Neural progenitor cell (in vitro differentiated cells): ENCODE measurements around the gene ROM1. TPM values are rescaled to one million over a fixed set of nuclear protein-coding genes. Genes with fewer than 3 reads are reported as not detected.
"Not testable (repeated sequence)": the region's sequence is repeated elsewhere in the genome, so short reads cannot be mapped to it uniquely, and the experiment has no call there.

ENCODE experiments used
- DNase-seq: peaks from one replicate; pipeline ENCODE4 v3.0.0-alpha.2; 2016; ENCODE audit warnings: low spot score
- H2AFZ ChIP-seq: fragments of 200-600 bp; sonication (generic); replicated peaks from 2 replicates; pipeline ENCODE4 v1.6.1; 2016; ENCODE audit warnings: antibody characterized with exemption
- H3F3A ChIP-seq: fragments of 200-600 bp; sonication (generic); 2 replicates; pipeline ENCODE4 v1.6.1; 2016; ENCODE audit warnings: antibody characterized with exemption, low read depth
- H3K27ac ChIP-seq: fragments of 200-600 bp; sonication (generic); 2 replicates; pipeline ENCODE4 v1.5.1; 2016; ENCODE audit warnings: mild to moderate bottlenecking
- H3K27me3 ChIP-seq: fragments of 200-600 bp; sonication (generic); 2 replicates; pipeline ENCODE4 v1.6.1; 2016; ENCODE audit warnings: mild to moderate bottlenecking, moderate library complexity
- H3K36me3 ChIP-seq: fragments of 200-600 bp; sonication (generic); 2 replicates; pipeline ENCODE4 v1.5.1; 2016
- H3K4me1 ChIP-seq: fragments of 200-600 bp; sonication (generic); 2 replicates; pipeline ENCODE4 v1.6.1; 2016; ENCODE audit warnings: mixed run types
- H3K4me2 ChIP-seq: fragments of 200-600 bp; sonication (generic); 2 replicates; pipeline ENCODE4 v1.6.1; 2016
- H3K4me3 ChIP-seq: fragments of 200-600 bp; sonication (generic); 2 replicates; pipeline ENCODE4 v1.5.1; 2016
- H3K79me2 ChIP-seq: fragments of 200-600 bp; sonication (generic); 2 replicates; pipeline ENCODE4 v1.6.1; 2016; ENCODE audit warnings: low read depth
- H3K9ac ChIP-seq: fragments of 200-600 bp; sonication (generic); 2 replicates; pipeline ENCODE4 v1.6.1; 2016
- H3K9me3 ChIP-seq: fragments of 200-600 bp; sonication (generic); 2 replicates; pipeline ENCODE4 v1.5.1; 2016; ENCODE audit warnings: low read depth
- H4K20me1 ChIP-seq: fragments of 200-600 bp; sonication (generic); 2 replicates; pipeline ENCODE4 v1.6.1; 2016; ENCODE audit warnings: low read depth
- H3K27ac Mint-ChIP-seq: 3 replicates; pipeline ENCODE4 v1.8.0; 2021; ENCODE audit warnings: mixed read lengths
- H3K27me3 Mint-ChIP-seq: 2 replicates; pipeline ENCODE4 v1.8.0; 2022; ENCODE audit warnings: low read depth, mild to moderate bottlenecking, inconsistent platforms, moderate library complexity, mixed read lengths; ENCODE audit not compliant: insufficient read depth
- H3K36me3 Mint-ChIP-seq: 3 replicates; pipeline ENCODE4 v1.8.0; 2021; ENCODE audit warnings: mixed read lengths
- H3K4me1 Mint-ChIP-seq: 3 replicates; pipeline ENCODE4 v1.8.0; 2021; ENCODE audit warnings: mixed read lengths
- H3K4me3 Mint-ChIP-seq: 3 replicates; pipeline ENCODE4 v1.8.0; 2021; ENCODE audit warnings: mild to moderate bottlenecking, moderate library complexity, mixed read lengths
- H3K9me3 Mint-ChIP-seq: 3 replicates; pipeline ENCODE4 v1.8.0; 2020; ENCODE audit warnings: mixed read lengths
- EZH2 ChIP-seq: fragments of 200-600 bp; sonication (generic); IDR thresholded peaks from 2 replicates; pipeline ENCODE4 v1.6.1; 2017; ENCODE audit warnings: antibody characterized with exemption, mild to moderate bottlenecking, moderate library complexity
- EZH2phosphoT487 ChIP-seq: fragments of 200-600 bp; sonication (generic); IDR thresholded peaks from 2 replicates; pipeline ENCODE4 v1.6.1; 2017; ENCODE audit warnings: antibody characterized with exemption
- total RNA-seq: library from RNA; depleted of rRNA; stranded (reverse); fragments of >200 nt; gene quantifications from 2 replicates; pipeline ENCODE4 v1.2.3, GENCODE V29; 2015; ENCODE audit warnings: low replicate concordance
- TF ChIP-seq, protein P1 (sequence below): fragments of 200-600 bp; sonication (generic); IDR thresholded peaks from 2 replicates; pipeline ENCODE4 v1.5.1; 2017; ENCODE audit warnings: antibody characterized with exemption, mild to moderate bottlenecking

ROM1 gene
- total RNA-seq, 1 donor from 2014 or later, result not detected

GRCh38 chr11:62567018-62567633, 45.9 kb upstream of the ROM1 start:
- DNase-seq, result no peak
- Histone ChIP-seq H3K4me1 (peaks cover 21% of the 10 kb centered on the region), H2AFZ (no peak overlapping the region), H3K36me3 (peaks cover 24% of the 10 kb centered on the region), H3K79me2 (peaks cover 97% of the 10 kb centered on the region), H3F3A (peaks cover 81% of the 10 kb centered on the region), H3K9me3 (no peaks in the 10 kb centered on the region), H3K4me3 (no peak overlapping the region), H4K20me1 (peaks cover 92% of the 10 kb centered on the region), H3K27me3 (no peaks in the 10 kb centered on the region), H3K9ac (no peak overlapping the region), H3K27ac (no peak overlapping the region), H3K4me2 (no peak overlapping the region)
- peaks cover 11% of the 10 kb centered on the region for H3K4me1 Mint-ChIP-seq
- H3K9me3 Mint-ChIP-seq, result no peaks in the 10 kb centered on the region
- peaks cover 3% of the 10 kb centered on the region for H3K27me3 Mint-ChIP-seq
- TF ChIP-seq EZH2 (no peak), EZH2phosphoT487 (no peak)
- H3K36me3 Mint-ChIP-seq, result peaks cover 50% of the 10 kb centered on the region
- H3K27ac Mint-ChIP-seq, result peak overlapping the region; percentile 69
- H3K4me3 Mint-ChIP-seq, result no peak overlapping the region

DNA sequence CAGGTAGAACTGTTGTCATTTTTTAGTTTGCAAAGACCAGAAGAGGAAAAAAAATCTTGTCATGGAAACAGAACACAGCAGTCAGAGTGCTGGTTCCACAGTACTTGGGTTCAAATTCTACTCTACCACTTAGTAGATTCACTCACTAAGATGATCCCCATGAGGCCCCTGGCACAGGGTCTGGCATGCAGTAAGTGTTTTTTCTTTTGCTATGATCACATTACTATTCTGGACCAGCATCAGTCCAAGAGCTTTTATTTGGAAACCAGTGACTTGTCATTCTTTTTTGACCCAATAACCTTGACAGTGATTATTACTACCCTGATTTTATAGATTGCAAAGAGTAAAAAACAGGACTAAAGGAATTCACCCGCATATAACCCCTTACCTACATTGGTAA, 43.4 kb upstream of the ROM1 start:
- no peak overlapping the region for H3K4me2 ChIP-seq
- peaks cover 71% of the 10 kb centered on the region for H3F3A ChIP-seq
- no peaks in the 10 kb centered on the region for H3K27me3 ChIP-seq
- no peak overlapping the region for H3K9ac ChIP-seq
- TF ChIP-seq, protein P1, sequence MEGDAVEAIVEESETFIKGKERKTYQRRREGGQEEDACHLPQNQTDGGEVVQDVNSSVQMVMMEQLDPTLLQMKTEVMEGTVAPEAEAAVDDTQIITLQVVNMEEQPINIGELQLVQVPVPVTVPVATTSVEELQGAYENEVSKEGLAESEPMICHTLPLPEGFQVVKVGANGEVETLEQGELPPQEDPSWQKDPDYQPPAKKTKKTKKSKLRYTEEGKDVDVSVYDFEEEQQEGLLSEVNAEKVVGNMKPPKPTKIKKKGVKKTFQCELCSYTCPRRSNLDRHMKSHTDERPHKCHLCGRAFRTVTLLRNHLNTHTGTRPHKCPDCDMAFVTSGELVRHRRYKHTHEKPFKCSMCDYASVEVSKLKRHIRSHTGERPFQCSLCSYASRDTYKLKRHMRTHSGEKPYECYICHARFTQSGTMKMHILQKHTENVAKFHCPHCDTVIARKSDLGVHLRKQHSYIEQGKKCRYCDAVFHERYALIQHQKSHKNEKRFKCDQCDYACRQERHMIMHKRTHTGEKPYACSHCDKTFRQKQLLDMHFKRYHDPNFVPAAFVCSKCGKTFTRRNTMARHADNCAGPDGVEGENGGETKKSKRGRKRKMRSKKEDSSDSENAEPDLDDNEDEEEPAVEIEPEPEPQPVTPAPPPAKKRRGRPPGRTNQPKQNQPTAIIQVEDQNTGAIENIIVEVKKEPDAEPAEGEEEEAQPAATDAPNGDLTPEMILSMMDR, result no peak
- no peak for TF ChIP-seq EZH2phosphoT487
- TF ChIP-seq EZH2, result no peak
- H3K79me2 ChIP-seq, result peaks cover 91% of the 10 kb centered on the region
- peaks cover 54% of the 10 kb centered on the region for H3K36me3 Mint-ChIP-seq
- H3K9me3 Mint-ChIP-seq, result no peaks in the 10 kb centered on the region
- peaks cover 9% of the 10 kb centered on the region for H3K27me3 Mint-ChIP-seq
- H3K27ac Mint-ChIP-seq, result no peak overlapping the region
- H2AFZ ChIP-seq, result no peak overlapping the region
- H3K27ac ChIP-seq, result peak overlapping the region; percentile 25
- no peak overlapping the region for H3K4me3 Mint-ChIP-seq
- H3K4me1 Mint-ChIP-seq, result peaks cover 31% of the 10 kb centered on the region
- H3K36me3 ChIP-seq, result peaks cover 26% of the 10 kb centered on the region
- H3K9me3 ChIP-seq, result no peaks in the 10 kb centered on the region
- H4K20me1 ChIP-seq, result peaks cover 86% of the 10 kb centered on the region
- no peak for DNase-seq
- H3K4me3 ChIP-seq, result no peak overlapping the region
- peaks cover 18% of the 10 kb centered on the region for H3K4me1 ChIP-seq

DNA sequence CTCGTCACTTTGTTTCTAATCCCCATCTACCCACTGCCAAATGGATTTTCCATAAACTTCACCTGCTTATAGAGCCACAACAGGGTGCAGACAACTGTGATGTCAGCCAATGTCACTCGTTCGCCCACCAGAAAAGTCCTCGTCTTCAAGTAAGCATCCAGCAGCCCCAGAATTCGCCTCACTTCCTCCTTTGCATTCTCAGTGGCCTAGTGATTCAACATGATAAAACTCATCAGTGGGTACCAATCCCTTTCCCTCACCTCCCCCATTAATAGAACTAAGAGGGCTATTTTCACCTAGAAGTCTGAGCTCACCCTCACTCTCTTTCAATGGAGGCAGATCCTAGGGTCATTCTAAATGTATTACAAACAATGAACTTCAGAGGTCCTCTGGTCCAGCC, 42.2 kb upstream of the ROM1 start:
- DNase-seq, H3K27me3 ChIP-seq, H3K9ac ChIP-seq, H3K9me3 ChIP-seq, H2AFZ ChIP-seq, H3K9me3 Mint-ChIP-seq, H3K4me3 ChIP-seq, H3K27ac Mint-ChIP-seq: not testable (repeated sequence)
- Mint-ChIP-seq H3K4me1 (peaks cover 38% of the 10 kb centered on the region), H3K4me3 (peak overlapping the region; percentile 60), H3K36me3 (peaks cover 52% of the 10 kb centered on the region), H3K27me3 (peaks cover 15% of the 10 kb centered on the region)
- peaks cover 62% of the 10 kb centered on the region for H3F3A ChIP-seq
- peak overlapping the region; percentile 10 for H3K27ac ChIP-seq
- peak overlapping the region; percentile 84 for H3K4me2 ChIP-seq
- peaks cover 78% of the 10 kb centered on the region for H3K79me2 ChIP-seq
- peaks cover 76% of the 10 kb centered on the region for H4K20me1 ChIP-seq
- H3K4me1 ChIP-seq, result peaks cover 23% of the 10 kb centered on the region
- H3K36me3 ChIP-seq, result peaks cover 17% of the 10 kb centered on the region

DNA sequence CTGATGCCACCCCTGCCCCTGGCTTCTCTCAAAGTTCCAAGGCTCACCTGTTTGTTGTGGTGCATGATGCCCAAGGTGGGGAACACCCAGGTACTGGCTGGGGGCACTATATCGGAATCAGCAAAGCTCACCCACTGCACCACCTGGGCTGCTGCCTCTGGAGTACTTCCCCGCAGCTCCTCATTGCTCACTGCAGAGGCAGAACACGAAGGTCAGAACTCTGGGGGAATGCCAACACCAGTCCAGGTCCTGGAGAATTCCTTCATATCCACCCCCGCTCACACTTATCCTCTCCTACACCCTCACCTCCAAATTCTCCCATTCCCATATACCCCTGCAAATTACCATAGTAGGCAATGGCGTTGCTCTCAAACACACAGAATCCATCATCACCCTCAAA, 41.6 kb upstream of the ROM1 start:
- Histone ChIP-seq H3K36me3 (peaks cover 11% of the 10 kb centered on the region), H3K4me1 (peaks cover 23% of the 10 kb centered on the region), H3K27ac (peak overlapping the region; percentile 10), H3K9ac (peak overlapping the region; percentile 98), H3F3A (peaks cover 56% of the 10 kb centered on the region), H3K4me2 (peak overlapping the region; percentile 84), H4K20me1 (peaks cover 71% of the 10 kb centered on the region), H3K79me2 (peaks cover 72% of the 10 kb centered on the region)
- not testable (repeated sequence) for DNase-seq, H2AFZ ChIP-seq, H3K9me3 ChIP-seq, H3K27me3 ChIP-seq, H3K9me3 Mint-ChIP-seq, H3K4me3 ChIP-seq, H3K27ac Mint-ChIP-seq
- Mint-ChIP-seq H3K4me3 (peak overlapping the region; percentile 62), H3K27me3 (peaks cover 15% of the 10 kb centered on the region), H3K4me1 (peaks cover 38% of the 10 kb centered on the region), H3K36me3 (peaks cover 46% of the 10 kb centered on the region)

DNA sequence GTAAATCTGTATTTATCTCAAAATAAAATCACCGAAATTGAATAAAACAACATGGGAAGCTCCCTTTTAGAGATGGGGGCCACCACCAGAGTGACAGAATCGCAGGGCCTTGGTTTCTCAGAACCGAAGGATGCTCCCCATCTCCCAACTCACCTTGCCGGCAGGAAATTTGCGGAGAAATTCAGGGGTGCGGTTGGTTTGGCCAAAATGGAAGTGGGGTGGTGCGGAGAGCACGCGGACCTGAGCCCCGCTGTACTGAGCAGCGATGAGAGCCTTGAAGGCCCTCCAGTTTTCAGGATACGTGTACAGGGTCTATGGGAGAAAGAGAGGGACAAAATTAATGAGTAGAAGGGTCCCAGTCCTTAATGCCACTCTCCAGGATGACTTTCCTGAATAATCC, 40.6 kb upstream of the ROM1 start:
- Mint-ChIP-seq H3K36me3 (peaks cover 40% of the 10 kb centered on the region), H3K4me1 (peaks cover 38% of the 10 kb centered on the region)
- H3K4me2 ChIP-seq, result peak overlapping the region; percentile 84

More for the DNA sequence above, 40.6 kb upstream of the ROM1 start:
- Histone ChIP-seq H3K9me3 (no peaks in the 10 kb centered on the region), H3K9ac (peak overlapping the region; percentile 98), H2AFZ (no peak overlapping the region), H3K79me2 (peaks cover 63% of the 10 kb centered on the region), H3K27me3 (no peaks in the 10 kb centered on the region), H3K4me3 (peak overlapping the region; percentile 100), H3K36me3 (peaks cover 10% of the 10 kb centered on the region), H3K4me1 (peaks cover 23% of the 10 kb centered on the region), H4K20me1 (peaks cover 61% of the 10 kb centered on the region), H3K27ac (no peak overlapping the region), H3F3A (peaks cover 47% of the 10 kb centered on the region)
- DNase-seq, result no peak
- H3K4me3 Mint-ChIP-seq, result peak overlapping the region; percentile 99
- no peak for TF ChIP-seq EZH2phosphoT487
- no peak for TF ChIP-seq EZH2
- TF ChIP-seq, protein P1, result no peak
- no peaks in the 10 kb centered on the region for H3K9me3 Mint-ChIP-seq
- H3K27ac Mint-ChIP-seq, result no peak overlapping the region
- H3K27me3 Mint-ChIP-seq, result peaks cover 15% of the 10 kb centered on the region
